Endodermal cell (in vitro differentiated cells): ENCODE data around the gene MRAS. TPM values are rescaled to one million over a fixed set of nuclear protein-coding genes. Genes with fewer than 3 reads are reported as not detected.

ENCODE experiments used
- DNase-seq: peaks from one replicate; pipeline ENCODE4 v3.0.0-alpha.2; 2017
- H3K27ac ChIP-seq: 2 replicates; pipeline ENCODE4 v1.5.1; 2013; ENCODE audit warnings: mild to moderate bottlenecking, low read depth, low read length, moderate library complexity
- H3K27me3 ChIP-seq: 2 replicates; pipeline ENCODE4 v1.6.1; 2013; ENCODE audit warnings: mild to moderate bottlenecking, low read length, moderate library complexity; ENCODE audit not compliant: insufficient read depth, control insufficient read depth, poor library complexity, severe bottlenecking
- H3K36me3 ChIP-seq: 2 replicates; pipeline ENCODE4 v1.7.0; 2013; ENCODE audit warnings: mild to moderate bottlenecking, low read length, moderate library complexity; ENCODE audit not compliant: control insufficient read depth, insufficient read depth
- H3K4me1 ChIP-seq: one replicate; pipeline ENCODE4 v1.7.0; 2013; ENCODE audit warnings: low read length; ENCODE audit not compliant: control insufficient read depth, insufficient read depth
- H3K4me3 ChIP-seq: 2 replicates; pipeline ENCODE4 v1.5.1; 2013; ENCODE audit warnings: mild to moderate bottlenecking, low read length, moderate library complexity
- H3K9ac ChIP-seq: 2 replicates; pipeline ENCODE4 v1.6.1; 2013; ENCODE audit warnings: mild to moderate bottlenecking, low read length, moderate library complexity; ENCODE audit not compliant: poor library complexity, severe bottlenecking; ENCODE audit errors: extremely low read depth
- H3K9me3 ChIP-seq: 2 replicates; pipeline ENCODE4 v1.6.1; 2013; ENCODE audit warnings: mild to moderate bottlenecking, low read length, moderate library complexity; ENCODE audit not compliant: control insufficient read depth
- H3K27ac Mint-ChIP-seq: 2 replicates; pipeline ENCODE4 v1.8.0; 2020; ENCODE audit warnings: mixed read lengths
- H3K27me3 Mint-ChIP-seq: 2 replicates; pipeline ENCODE4 v1.8.0; 2021; ENCODE audit warnings: mild to moderate bottlenecking, mixed read lengths; ENCODE audit not compliant: insufficient read depth
- H3K36me3 Mint-ChIP-seq: 2 replicates; pipeline ENCODE4 v1.8.0; 2020; ENCODE audit warnings: low read depth, mixed read lengths
- H3K4me1 Mint-ChIP-seq: 2 replicates; pipeline ENCODE4 v1.8.0; 2020; ENCODE audit warnings: mixed read lengths
- H3K4me3 Mint-ChIP-seq: 2 replicates; pipeline ENCODE4 v1.8.0; 2020; ENCODE audit warnings: mild to moderate bottlenecking, moderate library complexity, mixed read lengths
- H3K9me3 Mint-ChIP-seq: 2 replicates; pipeline ENCODE4 v1.8.0; 2020; ENCODE audit warnings: mild to moderate bottlenecking, mixed read lengths
- WGBS, 2 experiments: methylation state at CpG; one replicate each; pipeline versions ENCODE4 v1.1.5 to v1.1.7; 2013; ENCODE audit warnings: missing lambda C conversion rate in 2 of 2, mixed read lengths in 1 of 2; ENCODE audit not compliant: insufficient coverage in 1 of 2, insufficient read length in 1 of 2; 5-methylcytosine and 5-hydroxymethylcytosine counted together
- long read RNA-seq, 4 experiments: library from polyadenylated mRNA in 2 of 4; library from RNA in 1 of 4; library from capped mRNA in 1 of 4; stranded (forward) in 3 of 4; unstranded in 1 of 4; transcript quantifications; one replicate each; pipeline ENCODE4 v2.0.0, GENCODE V29; 2020 to 2021; ENCODE audit warnings: inconsistent platforms in 1 of 4
- polyA plus RNA-seq, 2 experiments: library from polyadenylated mRNA; stranded (reverse); fragments of 50-300 nt; gene quantifications; one replicate each; pipeline ENCODE4 v1.2.3, GENCODE V29; 2013
- total RNA-seq, 2 donors: library from RNA; stranded (reverse); fragmentation: NEBNext Ultra II Directional in 1 of 2; extraction: Animal tissue kit (Norgen Biotek cat#: 25700) in 1 of 2; gene quantifications; 2 replicates in 1 of 2; 3 replicates in 1 of 2; pipeline ENCODE4 v1.2.1, GENCODE V29; 2021
- TF ChIP-seq, protein P1 (sequence below): fragments of 200-600 bp; sonication (generic); conservative IDR thresholded peaks from 2 replicates; pipeline ENCODE4 v1.5.0; 2021; ENCODE audit warnings: antibody characterized with exemption, mild to moderate bottlenecking

The MRAS gene
- 10 to 100 TPM; 12.8 to 16.1 TPM for total RNA-seq
- polyA plus RNA-seq (2013, experiment 1 of 2), result 24.2 TPM
- 24.6 TPM for polyA plus RNA-seq (2013, experiment 2 of 2)
- long read RNA-seq, experiment 1, partial matches to known transcripts, result 1 of 8 reads
- long read RNA-seq, experiment 1, other reads (novel, unspliced or antisense), result 5 of 8 reads
- long read RNA-seq, experiment 2, transcript MRAS-202 (6 exons, 1,803 nt), result major isoform, 10 of 18 reads
- long read RNA-seq, experiment 2, partial matches to known transcripts, result 1 of 18 reads
- long read RNA-seq, experiment 2, other reads (novel, unspliced or antisense), result 7 of 18 reads
- long read RNA-seq, experiment 3, full-length matches to known transcripts, result 8 of 19 reads
- long read RNA-seq, experiment 3, partial matches to known transcripts, result 2 of 19 reads
- long read RNA-seq, experiment 3, other reads (novel, unspliced or antisense), result 9 of 19 reads
- long read RNA-seq, experiment 4, full-length matches to known transcripts, result 4 of 8 reads
- long read RNA-seq, experiment 4, partial matches to known transcripts, result 0 of 8 reads
- long read RNA-seq, experiment 4, other reads (novel, unspliced or antisense), result 4 of 8 reads

DNA sequence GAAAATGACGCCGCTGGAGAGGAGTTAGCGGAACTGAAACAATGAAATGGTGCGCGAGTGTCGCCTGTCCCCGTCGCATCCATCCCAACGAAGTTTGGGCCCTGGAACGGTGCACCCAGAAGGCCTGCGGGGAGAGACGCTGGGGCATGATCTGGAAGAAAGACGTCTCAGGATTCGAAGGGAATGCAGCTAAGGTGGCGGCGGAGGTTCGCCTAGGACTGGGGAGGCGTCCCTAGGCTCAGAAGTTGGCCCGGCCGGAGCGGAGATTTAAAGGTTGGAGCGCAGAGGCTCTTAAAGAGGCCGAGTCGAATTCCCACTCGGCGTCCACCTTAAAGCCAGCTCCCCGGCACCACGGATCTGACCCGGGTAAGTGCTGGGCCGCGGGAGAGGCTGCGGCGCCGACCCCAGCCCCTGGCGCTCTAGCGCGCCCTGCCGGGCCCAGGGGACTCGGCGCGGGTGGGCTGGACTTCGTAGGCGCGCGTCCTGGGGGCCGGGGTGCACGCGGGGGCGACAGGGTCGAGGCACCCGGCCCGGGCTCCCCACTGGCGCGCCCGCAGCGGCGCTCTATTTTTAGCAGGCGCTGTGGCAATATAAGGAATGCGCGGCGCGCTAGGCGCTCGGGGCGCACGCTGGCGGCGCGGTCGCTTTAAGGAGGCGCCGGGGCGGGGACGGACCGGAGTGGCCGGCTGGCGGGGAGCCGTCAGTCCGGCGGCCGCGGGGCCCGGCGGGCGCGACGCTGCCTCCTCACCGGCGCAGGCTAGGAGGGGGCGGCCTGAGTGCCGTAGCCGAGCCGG is at the start of gene MRAS:
Gene MRAS, plus strand, starts transcription at position 620 of the 794 bp plus-strand sequence. CDS start 24,305 bp downstream, outside the sequence.
- H3K4me1 Mint-ChIP-seq, result peaks cover 13% of the 10 kb centered on the region

GRCh38 chr3:138300647-138301046 is 47.7 kb upstream of the MRAS start:
- Histone ChIP-seq H3K27ac (no peak overlapping the region), H3K36me3 (peaks cover 25% of the 10 kb centered on the region), H3K9ac (no peak overlapping the region), H3K27me3 (no peaks in the 10 kb centered on the region), H3K9me3 (no peaks in the 10 kb centered on the region), H3K4me3 (no peak overlapping the region), H3K4me1 (no peaks in the 10 kb centered on the region)
- Mint-ChIP-seq H3K4me1 (no peaks in the 10 kb centered on the region), H3K27ac (no peak overlapping the region), H3K4me3 (no peak overlapping the region), H3K36me3 (peaks cover 22% of the 10 kb centered on the region), H3K27me3 (no peaks in the 10 kb centered on the region), H3K9me3 (no peaks in the 10 kb centered on the region)
- no peak for DNase-seq
- WGBS, 2 experiments, result 93 to 100% methylated on average over 2 of the region's 2 CpGs
- TF ChIP-seq, protein P1, sequence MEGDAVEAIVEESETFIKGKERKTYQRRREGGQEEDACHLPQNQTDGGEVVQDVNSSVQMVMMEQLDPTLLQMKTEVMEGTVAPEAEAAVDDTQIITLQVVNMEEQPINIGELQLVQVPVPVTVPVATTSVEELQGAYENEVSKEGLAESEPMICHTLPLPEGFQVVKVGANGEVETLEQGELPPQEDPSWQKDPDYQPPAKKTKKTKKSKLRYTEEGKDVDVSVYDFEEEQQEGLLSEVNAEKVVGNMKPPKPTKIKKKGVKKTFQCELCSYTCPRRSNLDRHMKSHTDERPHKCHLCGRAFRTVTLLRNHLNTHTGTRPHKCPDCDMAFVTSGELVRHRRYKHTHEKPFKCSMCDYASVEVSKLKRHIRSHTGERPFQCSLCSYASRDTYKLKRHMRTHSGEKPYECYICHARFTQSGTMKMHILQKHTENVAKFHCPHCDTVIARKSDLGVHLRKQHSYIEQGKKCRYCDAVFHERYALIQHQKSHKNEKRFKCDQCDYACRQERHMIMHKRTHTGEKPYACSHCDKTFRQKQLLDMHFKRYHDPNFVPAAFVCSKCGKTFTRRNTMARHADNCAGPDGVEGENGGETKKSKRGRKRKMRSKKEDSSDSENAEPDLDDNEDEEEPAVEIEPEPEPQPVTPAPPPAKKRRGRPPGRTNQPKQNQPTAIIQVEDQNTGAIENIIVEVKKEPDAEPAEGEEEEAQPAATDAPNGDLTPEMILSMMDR, result no peak

More for the DNA sequence above, at the start of gene MRAS:
- no peaks in the 10 kb centered on the region for H3K9me3 ChIP-seq
- WGBS, 2 experiments, result 1 to 4% methylated on average over 33 to 93 of the region's 93 CpGs
- DNase-seq, result peak; percentile 92
- H3K4me3 Mint-ChIP-seq, result peak within 1 kb of the TSS; percentile 81
- H3K27ac ChIP-seq, result peak within 1 kb of the TSS; percentile 76
- H3K9ac ChIP-seq, result peak within 1 kb of the TSS; percentile 57
- TF ChIP-seq, protein P1, result peak; percentile 81
- peak within 1 kb of the TSS; percentile 81 for H3K4me3 ChIP-seq
- no peaks in the 10 kb centered on the region for H3K27me3 ChIP-seq
- peak within 1 kb of the TSS; percentile 97 for H3K27ac Mint-ChIP-seq
- no peaks in the 10 kb centered on the region for H3K4me1 ChIP-seq
- H3K27me3 Mint-ChIP-seq, result peaks cover 16% of the 10 kb centered on the region
- H3K36me3 ChIP-seq, result no peaks in the 10 kb centered on the region
- no peaks in the 10 kb centered on the region for H3K9me3 Mint-ChIP-seq
- no peaks in the 10 kb centered on the region for H3K36me3 Mint-ChIP-seq

GRCh38 chr3:138303474-138303873 is 44.9 kb upstream of the MRAS start:
- Histone ChIP-seq H3K27ac (no peak overlapping the region), H3K27me3 (no peaks in the 10 kb centered on the region), H3K4me3 (no peak overlapping the region), H3K9ac (no peak overlapping the region), H3K36me3 (peaks cover 3% of the 10 kb centered on the region), H3K4me1 (no peaks in the 10 kb centered on the region), H3K9me3 (peaks cover 4% of the 10 kb centered on the region)
- TF ChIP-seq, protein P1, result no peak
- H3K27me3 Mint-ChIP-seq, result peaks cover 5% of the 10 kb centered on the region
- H3K27ac Mint-ChIP-seq, result no peak overlapping the region
- no peak overlapping the region for H3K4me3 Mint-ChIP-seq
- DNase-seq, result no peak
- peaks cover 10% of the 10 kb centered on the region for H3K9me3 Mint-ChIP-seq
- no peaks in the 10 kb centered on the region for H3K4me1 Mint-ChIP-seq
- 90 to 94% methylated on average over 6 of the region's 6 CpGs for WGBS, 2 experiments
- peaks cover 11% of the 10 kb centered on the region for H3K36me3 Mint-ChIP-seq
